GM23248 (cell line): ENCODE measurements around the gene GATAD2A. TPM values are rescaled to one million over a fixed set of nuclear protein-coding genes. Genes with fewer than 3 reads are reported as not detected.
A peak's percentile ranks its signal among the peaks of the same experiment; 100 is the strongest.

Source experiments
- DNase-seq: peaks from one replicate; pipeline ENCODE4 v3.0.0-alpha.2; 2015
- H2AFZ ChIP-seq: fragments of 200-600 bp; sonication (generic); 2 replicates; pipeline ENCODE4 v1.6.1; 2016; ENCODE audit warnings: antibody characterized with exemption
- H3F3A ChIP-seq: fragments of 200-600 bp; sonication (generic); 2 replicates; pipeline ENCODE4 v1.6.1; 2016; ENCODE audit warnings: mild to moderate bottlenecking, antibody characterized with exemption, mixed run types; ENCODE audit not compliant: insufficient read depth
- H3K27ac ChIP-seq: fragments of 200-600 bp; sonication (generic); 2 replicates; pipeline ENCODE4 v1.5.1; 2016; ENCODE audit warnings: mild to moderate bottlenecking
- H3K27me3 ChIP-seq: fragments of 200-600 bp; sonication (generic); replicated peaks from 2 replicates; pipeline ENCODE4 v1.6.1; 2016; ENCODE audit warnings: mild to moderate bottlenecking; ENCODE audit not compliant: insufficient read depth
- H3K36me3 ChIP-seq: fragments of 200-600 bp; sonication (generic); 2 replicates; pipeline ENCODE4 v1.6.1; 2016; ENCODE audit warnings: low read depth, mild to moderate bottlenecking
- H3K4me1 ChIP-seq: fragments of 200-600 bp; sonication (generic); 2 replicates; pipeline ENCODE4 v1.6.1; 2016; ENCODE audit warnings: mild to moderate bottlenecking; ENCODE audit not compliant: insufficient read depth
- H3K4me2 ChIP-seq: fragments of 200-600 bp; sonication (generic); one replicate; pipeline ENCODE4 v1.6.1; 2016; ENCODE audit warnings: mild to moderate bottlenecking; ENCODE audit not compliant: unreplicated experiment
- H3K4me3 ChIP-seq: fragments of 200-600 bp; sonication (generic); 2 replicates; pipeline ENCODE4 v1.5.1; 2016; ENCODE audit warnings: mild to moderate bottlenecking
- H3K79me2 ChIP-seq: fragments of 200-600 bp; sonication (generic); 2 replicates; pipeline ENCODE4 v1.6.1; 2016; ENCODE audit warnings: mild to moderate bottlenecking; ENCODE audit not compliant: insufficient read depth
- H3K9ac ChIP-seq: fragments of 200-600 bp; sonication (generic); 2 replicates; pipeline ENCODE4 v1.6.1; 2016; ENCODE audit warnings: mild to moderate bottlenecking
- H3K9me2 ChIP-seq: fragments of 200-600 bp; sonication (generic); 2 replicates; pipeline ENCODE4 v1.6.1; 2016; ENCODE audit warnings: mixed run types, mild to moderate bottlenecking, moderate library complexity; ENCODE audit not compliant: insufficient read depth
- H3K9me3 ChIP-seq: fragments of 200-600 bp; sonication (generic); one replicate; pipeline ENCODE4 v1.6.1; 2017; ENCODE audit warnings: low read depth
- H4K20me1 ChIP-seq: fragments of 200-600 bp; sonication (generic); 2 replicates; pipeline ENCODE4 v1.6.0; 2016; ENCODE audit not compliant: insufficient read depth
- EZH2 ChIP-seq: fragments of 200-600 bp; sonication (generic); IDR thresholded peaks from 2 replicates; pipeline ENCODE4 v1.6.1; 2018; ENCODE audit warnings: antibody characterized with exemption, mild to moderate bottlenecking; ENCODE audit not compliant: insufficient read depth, poor library complexity, severe bottlenecking
- EZH2phosphoT487 ChIP-seq: fragments of 200-600 bp; sonication (generic); IDR thresholded peaks from 2 replicates; pipeline ENCODE4 v1.6.1; 2018; ENCODE audit warnings: antibody characterized with exemption, moderate library complexity, mild to moderate bottlenecking, low read depth; ENCODE audit not compliant: insufficient read depth
- WGBS, 2 experiments: methylation state at CpG; one replicate each; pipeline ENCODE4 v1.1.6; 2015 to 2017; ENCODE audit warnings: low lambda C conversion rate in 2 of 2, low coverage in 1 of 2; ENCODE audit errors: missing lambda C conversion rate in 2 of 2; 5-methylcytosine and 5-hydroxymethylcytosine counted together
- in situ Hi-C: fragments of 300-500 bp; cut with MboI; formaldehyde crosslinking; loops from 2 replicates; pipeline ENCODE4 v1.15.0; 2020
- polyA plus RNA-seq: library from polyadenylated mRNA; unstranded; fragments of >200 nt; fragmentation: Nextera tagmentation; extraction: Ambion mirVana; gene quantifications from 2 replicates; pipeline ENCODE4 v1.2.1, GENCODE V29; 2016
- total RNA-seq: library from RNA; depleted of rRNA; stranded (reverse); fragments of >200 nt; shearing (Covaris generic); gene quantifications from 2 replicates; pipeline ENCODE4 v1.2.3, GENCODE V29; 2014

The GATAD2A gene
- total and polyA plus RNA-seq, 2 experiments from 2014 or later = 15.4 to 52.1 TPM

- Histone ChIP-seq H4K20me1 (no peaks in the 10 kb centered on the region), H3K9me2 (no peaks in the 10 kb centered on the region), H3K36me3 (no peaks in the 10 kb centered on the region), H3K27ac (peak overlapping the region; percentile 63), H3F3A (peaks cover 25% of the 10 kb centered on the region), H2AFZ (peak overlapping the region; percentile 68), H3K9me3 (no peaks in the 10 kb centered on the region), H3K27me3 (no peaks in the 10 kb centered on the region), H3K9ac (peak overlapping the region; percentile 55), H3K79me2 (peaks cover 87% of the 10 kb centered on the region), H3K4me2 (peak overlapping the region; percentile 29), H3K4me3 (peak overlapping the region; percentile 12; the same call in 1 of the 2 replicates), H3K4me1 (peaks cover 37% of the 10 kb centered on the region)
- in situ Hi-C loops = no loop called here
- peak; percentile 75 for DNase-seq
- 22 to 23% methylated on average over 9 of the region's 9 CpGs for WGBS, 2 experiments
- TF ChIP-seq EZH2 (no peak), EZH2phosphoT487 (no peak)
Measured at GRCh38 chr19:19399733-19400433, 5.6 kb upstream of the GATAD2A start.

GRCh38 chr19:19402656-19403372 is 2.7 kb upstream of the GATAD2A start:
- peaks cover 73% of the 10 kb centered on the region for H3K79me2 ChIP-seq
- in situ Hi-C loops = no loop called here
- WGBS, 2 experiments = 89 to 90% methylated on average over 10 to 11 of the region's 11 CpGs

GRCh38 chr19:19403373-19403901 is 2.0 kb upstream of the GATAD2A start:
- 39% methylated on average over 5 of the region's 5 CpGs for WGBS, 2 experiments
- Histone ChIP-seq H3K9me2 (no peaks in the 10 kb centered on the region), H3K27ac (peak overlapping the region; percentile 99), H3F3A (peaks cover 47% of the 10 kb centered on the region), H2AFZ (peak overlapping the region; percentile 60), H3K27me3 (no peaks in the 10 kb centered on the region), H3K36me3 (no peaks in the 10 kb centered on the region), H3K4me1 (peaks cover 55% of the 10 kb centered on the region), H3K9me3 (no peaks in the 10 kb centered on the region), H3K4me3 (no peak overlapping the region), H4K20me1 (peaks cover 7% of the 10 kb centered on the region; the same call in 1 of the 2 replicates), H3K9ac (peak overlapping the region; percentile 64), H3K79me2 (peaks cover 73% of the 10 kb centered on the region), H3K4me2 (peak overlapping the region; percentile 52)
- no peak for TF ChIP-seq EZH2phosphoT487
- no peak for TF ChIP-seq EZH2
- in situ Hi-C loops = no loop called here
- DNase-seq = peak; percentile 89

More at GRCh38 chr19:19402656-19403372, 2.7 kb upstream of the GATAD2A start:
- Histone ChIP-seq H3K9ac (peak overlapping the region; percentile 64), H3K4me1 (peaks cover 48% of the 10 kb centered on the region), H2AFZ (peak overlapping the region; percentile 60), H3K36me3 (no peaks in the 10 kb centered on the region), H3K4me3 (no peak overlapping the region), H3F3A (peaks cover 41% of the 10 kb centered on the region), H3K27me3 (no peaks in the 10 kb centered on the region), H4K20me1 (peaks cover 7% of the 10 kb centered on the region; the same call in 1 of the 2 replicates), H3K9me3 (no peaks in the 10 kb centered on the region), H3K4me2 (peak overlapping the region; percentile 52), H3K27ac (peak overlapping the region; percentile 99), H3K9me2 (no peaks in the 10 kb centered on the region)
- DNase-seq = peak; percentile 67
- TF ChIP-seq EZH2phosphoT487 (no peak), EZH2 (no peak)

- Histone ChIP-seq H3K27me3 (no peaks in the 10 kb centered on the region), H3K9me3 (no peaks in the 10 kb centered on the region), H3K4me2 (peak overlapping the region; percentile 96), H3K79me2 (peaks cover 76% of the 10 kb centered on the region), H4K20me1 (peaks cover 15% of the 10 kb centered on the region; the same call in 1 of the 2 replicates), H2AFZ (0 out of 2 replicates have a peak overlapping the region, but pooled peaks have one; percentile 19), H3F3A (peaks cover 43% of the 10 kb centered on the region), H3K27ac (peak overlapping the region; percentile 99), H3K9me2 (no peaks in the 10 kb centered on the region), H3K4me1 (peaks cover 62% of the 10 kb centered on the region), H3K9ac (peak overlapping the region; percentile 91), H3K4me3 (peak overlapping the region; percentile 93), H3K36me3 (no peaks in the 10 kb centered on the region)
- peak; percentile 70 for DNase-seq
- WGBS, 2 experiments = 1 to 2% methylated on average over 16 to 84 of the region's 87 CpGs
- no peak for TF ChIP-seq EZH2phosphoT487
- no peak for TF ChIP-seq EZH2
- in situ Hi-C loops = no loop called here
Measured at GRCh38 chr19:19405971-19406877, 749 bp downstream of the GATAD2A start.
